ENCODE results near the gene OSBPL3.

GRCh38 chr7:24965831-24966708 is 13.9 kb downstream of the OSBPL3 start:
- TF ChIP-seq EZH2 (IDR thresholded peaks at IDR 0.05; ENCODE audit: insufficient read depth, poor library complexity, severe bottlenecking) (no peak), EZH2phosphoT487 (IDR thresholded peaks at IDR 0.05; ENCODE audit: insufficient read depth, low read depth) (no peak)

Measured in GM23248 (cell line).